Activated CD4-positive, alpha-beta T cell treated with anti-CD3 and anti-CD28 coated beads, Interleukin-2, Interleukin-4, amounts not matched to agents 100 ng/mL and 50 ng/mL, durations not matched to agents 16 hours and 8 hours (primary cell): ENCODE measurements around the gene STX18.
"Not testable (repeated sequence)": the region's sequence is repeated elsewhere in the genome, so short reads cannot be mapped to it uniquely, and the experiment has no call there.

ENCODE experiments used
- DNase-seq: peaks from one replicate; pipeline ENCODE4 v3.0.0-alpha.2; 2020; ENCODE audit warnings: low spot score

STX18 gene

GRCh38 chr4:4437798-4438470 lies 103.9 kb downstream of the STX18 start:
- DNase-seq: no peak

GRCh38 chr4:4436244-4436823 lies 105.5 kb downstream of the STX18 start:
- DNase-seq: no peak

- no peak for DNase-seq
Measured at GRCh38 chr4:4433941-4434340, 107.9 kb downstream of the STX18 start.

GRCh38 chr4:4432341-4433125 lies 109.3 kb downstream of the STX18 start:
- DNase-seq: no peak

GRCh38 chr4:4430492-4431195 lies 111.2 kb downstream of the STX18 start:
- peak; percentile 53 for DNase-seq

GRCh38 chr4:4428966-4429875 lies 112.6 kb downstream of the STX18 start:
- DNase-seq: no peak

- no peak for DNase-seq
Measured at GRCh38 chr4:4427886-4428285, 114.0 kb downstream of the STX18 start.

- DNase-seq: no peak
Measured at GRCh38 chr4:4427121-4427870, 114.6 kb downstream of the STX18 start.

- DNase-seq: no peak
Measured at GRCh38 chr4:4426511-4427120, 115.2 kb downstream of the STX18 start.

- DNase-seq: no peak
Measured at GRCh38 chr4:4425696-4426095, 116.2 kb downstream of the STX18 start.

GRCh38 chr4:4425119-4425690 lies 116.6 kb downstream of the STX18 start:
- no peak for DNase-seq

GRCh38 chr4:4424499-4425115 lies 117.2 kb downstream of the STX18 start:
- no peak for DNase-seq

- no peak for DNase-seq
Measured at GRCh38 chr4:4423706-4424498, 117.9 kb downstream of the STX18 start.

- DNase-seq: no peak
Measured at GRCh38 chr4:4422856-4423499, 118.9 kb downstream of the STX18 start.

GRCh38 chr4:4422117-4422516 lies 119.7 kb downstream of the STX18 start:
- not testable (repeated sequence) for DNase-seq

GRCh38 chr4:4421356-4421755 lies 120.5 kb downstream of the STX18 start:
- DNase-seq: no peak

- no peak for DNase-seq
Measured at GRCh38 chr4:4420421-4420820, 121.4 kb downstream of the STX18 start.

- no peak for DNase-seq
Measured at GRCh38 chr4:4419896-4420295, 122.0 kb downstream of the STX18 start.
